HEK293 (cell line): ENCODE measurements around the gene GALNT9.

ENCODE experiments used
- CTCF ChIA-PET: fragments of 350-600 bp; formaldehyde crosslinking; extraction: SDS; loops from one replicate; lab custom pipeline; 2021; ENCODE audit warnings: antibody characterized with exemption; lab: Yijun Ruan, JAX
- POLR2A ChIA-PET: fragments of 300-600 bp; formaldehyde crosslinking; extraction: SDS; loops from one replicate; lab custom pipeline; 2020; ENCODE audit warnings: antibody characterized with exemption, inconsistent platforms; lab: Yijun Ruan, JAX
- H3K27ac ChIP-seq: fragments of 200-500 bp; sonication (Bioruptor generic); 2 replicates; pipeline ENCODE4 v1.5.1; 2014; ENCODE audit warnings: low read depth, low read length, control low read depth, inconsistent platforms; ENCODE audit errors: extremely low read depth
- H3K36me3 ChIP-seq, 2 experiments: fragments of 200-500 bp in 1 of 2; sonication (Bioruptor generic) in 1 of 2; 1 replicate in 1 of 2; 2 replicates in 1 of 2; pipeline ENCODE4 v1.5.1; 2014 to 2017; ENCODE audit warnings: inconsistent platforms in 2 of 2, low read length in 2 of 2; ENCODE audit not compliant: control insufficient read depth in 2 of 2, insufficient read depth in 1 of 2
- H3K4me1 ChIP-seq: fragments of 200-500 bp; sonication (Bioruptor generic); 2 replicates; pipeline ENCODE4 v1.5.1; 2014; ENCODE audit warnings: mild to moderate bottlenecking, low read length, inconsistent platforms; ENCODE audit not compliant: control insufficient read depth, insufficient read depth
- H3K4me3 ChIP-seq: 2 replicates; pipeline ENCODE4 v1.5.1; 2011; ENCODE audit warnings: low read depth, mild to moderate bottlenecking, control low read depth, low read length, moderate library complexity
- H3K9me3 ChIP-seq: fragments of 200-500 bp; sonication (Bioruptor generic); 2 replicates; pipeline ENCODE4 v1.5.1; 2014; ENCODE audit warnings: low read depth, low read length, inconsistent platforms; ENCODE audit not compliant: control insufficient read depth, insufficient read depth
- ATF2 ChIP-seq: fragments of 450-650 bp; formaldehyde crosslinking; IDR thresholded peaks from 2 replicates; pipeline ENCODE4 v1.5.1; 2016; ENCODE audit warnings: missing biosample characterization, missing genetic modification characterization, low read depth
- BCL6B ChIP-seq: fragments of 450-650 bp; formaldehyde crosslinking; IDR thresholded peaks from 2 replicates; pipeline ENCODE4 v1.5.1; 2017; ENCODE audit warnings: missing biosample characterization, missing genetic modification characterization
- FEZF1 ChIP-seq: fragments of 450-650 bp; formaldehyde crosslinking; IDR thresholded peaks from 2 replicates; pipeline ENCODE4 v1.5.1; 2016; ENCODE audit warnings: missing biosample characterization, missing genetic modification characterization
- GLI2 ChIP-seq: fragments of 450-650 bp; formaldehyde crosslinking; IDR thresholded peaks from 2 replicates; pipeline ENCODE4; 2017; ENCODE audit warnings: missing biosample characterization, missing genetic modification characterization, low read depth, borderline replicate concordance
- GLIS2 ChIP-seq: fragments of 450-650 bp; formaldehyde crosslinking; IDR thresholded peaks from 2 replicates; pipeline ENCODE4 v1.5.1; 2016; ENCODE audit warnings: missing biosample characterization, missing genetic modification characterization
- HOXC10 ChIP-seq: sonication (generic); formaldehyde crosslinking; IDR thresholded peaks from 2 replicates; pipeline ENCODE4 v1.8.1; 2023; ENCODE audit warnings: mild to moderate bottlenecking, missing genetic modification reagents
- KLF16 ChIP-seq: fragments of 450-650 bp; formaldehyde crosslinking; IDR thresholded peaks from 2 replicates; pipeline ENCODE4 v1.5.1; 2017; ENCODE audit warnings: missing biosample characterization, missing genetic modification characterization
- PBX3 ChIP-seq: sonication (generic); formaldehyde crosslinking; IDR thresholded peaks from 2 replicates; pipeline ENCODE4 v1.8.1; 2022; ENCODE audit warnings: mild to moderate bottlenecking, moderate library complexity, missing genetic modification reagents
- SETDB1 ChIP-seq: IDR thresholded peaks from one replicate; pipeline ENCODE4 v1.6.1; 2017; ENCODE audit warnings: mild to moderate bottlenecking, low read length, moderate library complexity, mixed read lengths; ENCODE audit not compliant: insufficient read length
- SP2 ChIP-seq: fragments of 450-650 bp; formaldehyde crosslinking; IDR thresholded peaks from 2 replicates; pipeline ENCODE4 v1.5.1; 2016; ENCODE audit warnings: missing biosample characterization, missing genetic modification characterization
- TRIM28 ChIP-seq: IDR thresholded peaks from 2 replicates; pipeline ENCODE4 v1.6.1; 2011; ENCODE audit warnings: low read length, control low read depth, borderline replicate concordance
- ZBTB17 ChIP-seq: fragments of 450-650 bp; formaldehyde crosslinking; IDR thresholded peaks from 2 replicates; pipeline ENCODE4 v1.5.1; 2016; ENCODE audit warnings: missing biosample characterization, missing genetic modification characterization
- ZBTB48 ChIP-seq: fragments of 450-650 bp; formaldehyde crosslinking; IDR thresholded peaks from 2 replicates; pipeline ENCODE4 v1.5.1; 2016; ENCODE audit warnings: missing biosample characterization, missing genetic modification characterization
- ZBTB49 ChIP-seq: fragments of 450-650 bp; formaldehyde crosslinking; IDR thresholded peaks from 2 replicates; pipeline ENCODE4 v1.5.1; 2016; ENCODE audit warnings: missing biosample characterization, missing genetic modification characterization, low read depth
- ZNF138 ChIP-seq: fragments of 450-650 bp; formaldehyde crosslinking; IDR thresholded peaks from 2 replicates; pipeline ENCODE4 v1.5.1; 2016; ENCODE audit warnings: missing biosample characterization, missing genetic modification characterization, borderline replicate concordance
- ZNF184 ChIP-seq: fragments of 450-650 bp; IDR thresholded peaks from 2 replicates; pipeline ENCODE4 v1.5.1; 2018; ENCODE audit warnings: missing biosample characterization, mild to moderate bottlenecking, missing genetic modification characterization
- ZNF341 ChIP-seq: fragments of 450-650 bp; formaldehyde crosslinking; IDR thresholded peaks from 2 replicates; pipeline ENCODE4; 2016; ENCODE audit warnings: low read depth, missing biosample characterization, missing genetic modification characterization
- ZNF391 ChIP-seq: fragments of 450-650 bp; formaldehyde crosslinking; IDR thresholded peaks from 2 replicates; pipeline ENCODE4 v1.5.1; 2016; ENCODE audit warnings: low read depth, missing biosample characterization, missing genetic modification characterization, borderline replicate concordance
- ZNF394 ChIP-seq: fragments of 450-650 bp; formaldehyde crosslinking; IDR thresholded peaks from 2 replicates; pipeline ENCODE4 v1.5.1; 2016; ENCODE audit warnings: missing biosample characterization, missing genetic modification characterization, mild to moderate bottlenecking, moderate library complexity, borderline replicate concordance
- ZNF449 ChIP-seq: fragments of 450-650 bp; formaldehyde crosslinking; IDR thresholded peaks from 2 replicates; pipeline ENCODE4 v1.5.1; 2017; ENCODE audit warnings: missing biosample characterization, mild to moderate bottlenecking, missing genetic modification characterization, moderate library complexity
- ZNF488 ChIP-seq: fragments of 450-650 bp; formaldehyde crosslinking; IDR thresholded peaks from 2 replicates; pipeline ENCODE4 v1.5.1; 2016; ENCODE audit warnings: missing biosample characterization, missing genetic modification characterization
- ZNF571 ChIP-seq: fragments of 450-650 bp; formaldehyde crosslinking; IDR thresholded peaks from 2 replicates; pipeline ENCODE4 v1.5.0; 2017; ENCODE audit warnings: missing biosample characterization, missing genetic modification characterization
- ZNF600 ChIP-seq: fragments of 450-650 bp; formaldehyde crosslinking; IDR thresholded peaks from 2 replicates; pipeline ENCODE4 v1.5.1; 2016; ENCODE audit warnings: missing biosample characterization, missing genetic modification characterization
- ZNF629 ChIP-seq: fragments of 450-650 bp; formaldehyde crosslinking; IDR thresholded peaks from 2 replicates; pipeline ENCODE4 v1.5.1; 2017; ENCODE audit warnings: missing biosample characterization, missing genetic modification characterization
- ZNF830 ChIP-seq: fragments of 450-650 bp; IDR thresholded peaks from 2 replicates; pipeline ENCODE4 v1.5.0; 2018; ENCODE audit warnings: missing biosample characterization, missing genetic modification characterization, low read depth, mild to moderate bottlenecking, moderate library complexity

Gene GALNT9

GRCh38 chr12:132275631-132276030, 53.8 kb downstream of the GALNT9 start:
- Histone ChIP-seq H3K4me3 (no peak overlapping the region), H3K9me3 (no peaks in the 10 kb centered on the region), H3K4me1 (no peaks in the 10 kb centered on the region), H3K27ac (no peak overlapping the region), H3K36me3 (no peaks in the 10 kb centered on the region)
- ChIA-PET CTCF (interaction anchor here (2.2 kb wide), 1 partner anchor 9 kb away, joined by 8 read pairs; no protein-coding TSS in a partner anchor), POLR2A (interaction anchor here (0.6 to 0.8 kb wide), 2 partner anchors 122 to 141 kb away, joined by 3 to 4 read pairs; no protein-coding TSS in a partner anchor)
- TF ChIP-seq HOXC10 (CRISPR knock-in tag) (no peak), GLIS2 (tag by site-specific recombination) (no peak), ZNF391 (tag by site-specific recombination) (no peak)

- Histone ChIP-seq H3K4me3 (no peak overlapping the region), H3K4me1 (no peaks in the 10 kb centered on the region), H3K36me3 (no peaks in the 10 kb centered on the region), H3K9me3 (no peaks in the 10 kb centered on the region), H3K27ac (no peak overlapping the region)
- CTCF ChIA-PET, result interaction anchor here (2.2 kb wide), 1 partner anchor 10 kb away, joined by 8 read pairs; no protein-coding TSS in a partner anchor
- POLR2A ChIA-PET, result interaction anchor here (0.8 kb wide), 1 partner anchor 121 kb away, joined by 3 read pairs; no protein-coding TSS in a partner anchor
- no peak for TF ChIP-seq ZNF629 (tag by site-specific recombination)
- no peak for TF ChIP-seq ZNF571 (tag by site-specific recombination)
- TF ChIP-seq SETDB1, result peak; percentile 94
- TF ChIP-seq ZBTB48, result 0 out of 2 replicates have a peak, but pooled peaks have one; percentile 28
- TF ChIP-seq ZNF138 (tag by site-specific recombination), result no peak
- no peak for TF ChIP-seq PBX3 (CRISPR knock-in tag)
- TF ChIP-seq TRIM28, result peak; percentile 98
- TF ChIP-seq ZNF184, result no peak
- TF ChIP-seq ZNF394 (tag by site-specific recombination), result peak; percentile 54; the same call in 1 of the 2 replicates
- no peak for TF ChIP-seq ZNF830
- TF ChIP-seq SP2, result peak; percentile 90
- no peak for TF ChIP-seq GLI2 (tag by site-specific recombination)
- no peak for TF ChIP-seq FEZF1
- TF ChIP-seq ZNF341 (tag by site-specific recombination), result peak; percentile 68
- TF ChIP-seq ZBTB49 (tag by site-specific recombination), result no peak
- TF ChIP-seq BCL6B, result no peak
- 0 out of 2 replicates have a peak, but pooled peaks have one; percentile 38 for TF ChIP-seq ZNF449 (tag by site-specific recombination)
- TF ChIP-seq ZNF488 (tag by site-specific recombination), result no peak
- TF ChIP-seq KLF16 (tag by site-specific recombination), result no peak
- TF ChIP-seq ZNF600 (tag by site-specific recombination), result 0 out of 2 replicates have a peak, but pooled peaks have one; percentile 49
- no peak for TF ChIP-seq ATF2 (tag by site-specific recombination)
- peak; percentile 71 for TF ChIP-seq ZBTB17 (tag by site-specific recombination)
Measured at GRCh38 chr12:132275110-132275531, 54.3 kb downstream of the GALNT9 start.
